ENCODE data around the gene RAB11FIP4. TPM values are rescaled to one million over a fixed set of nuclear protein-coding genes. Genes with fewer than 3 reads are reported as not detected.
A peak's percentile ranks its signal among the peaks of the same experiment; 100 is the strongest.

The RAB11FIP4 gene
- total RNA-seq, 2 experiments from 2014 or later, result 35.0 to 35.6 TPM

- Mint-ChIP-seq H3K9me3 (no peaks in the 10 kb centered on the region), H3K27me3 (peaks cover 31% of the 10 kb centered on the region), H3K4me3 (no peak overlapping the region), H3K27ac (no peak overlapping the region), H3K4me1 (ENCODE audit: low read depth) (no peaks in the 10 kb centered on the region), H3K36me3 (no peaks in the 10 kb centered on the region)
- ChIA-PET CTCF (interaction anchor here (0.8 to 3.6 kb wide), 19 partner anchors 9 to 454 kb away, joined by 3 to 39 read pairs (median 5); no protein-coding TSS in a partner anchor), POLR2A (interaction anchor here (0.9 kb wide), 1 partner anchor 320 kb away, joined by 3 read pairs; no protein-coding TSS in a partner anchor)
- intact Hi-C loops (cut with micrococcal nuclease), result loop anchor here (2.0 kb wide), 1 partner anchor 136 kb away; no protein-coding TSS in a partner anchor
- peak; percentile 57 for DNase-seq
These were observed 2.5 kb upstream of the RAB11FIP4 start for GRCh38 chr17:31388770-31389656.

- intact Hi-C loops (cut with micrococcal nuclease), result loop anchor here (2.0 kb wide), 1 partner anchor 135 kb away; no protein-coding TSS in a partner anchor
- H3K4me1 Mint-ChIP-seq (ENCODE audit: low read depth), result no peaks in the 10 kb centered on the region
- H3K27ac Mint-ChIP-seq, result no peak overlapping the region
- H3K36me3 Mint-ChIP-seq, result no peaks in the 10 kb centered on the region
- peaks cover 36% of the 10 kb centered on the region for H3K27me3 Mint-ChIP-seq
- no peak for DNase-seq
- H3K4me3 Mint-ChIP-seq, result peak overlapping the region; percentile 45
- H3K9me3 Mint-ChIP-seq, result no peaks in the 10 kb centered on the region
- ChIA-PET CTCF (interaction anchor here (0.8 to 3.6 kb wide), 19 partner anchors 8 to 453 kb away, joined by 3 to 39 read pairs (median 5); no protein-coding TSS in a partner anchor), POLR2A (interaction anchor here (0.9 kb wide), 1 partner anchor 321 kb away, joined by 3 read pairs; no protein-coding TSS in a partner anchor)
These were observed 1.7 kb upstream of the RAB11FIP4 start for GRCh38 chr17:31389657-31390381.

- Mint-ChIP-seq H3K4me1 (ENCODE audit: low read depth) (no peaks in the 10 kb centered on the region), H3K4me3 (peak overlapping the region; percentile 45), H3K27ac (no peak overlapping the region), H3K27me3 (peaks cover 41% of the 10 kb centered on the region), H3K36me3 (no peaks in the 10 kb centered on the region), H3K9me3 (no peaks in the 10 kb centered on the region)
- POLR2A ChIA-PET, result no interaction called here
- intact Hi-C loops (cut with micrococcal nuclease), result no loop called here
- CTCF ChIA-PET, result interaction anchor here (0.9 to 3.6 kb wide), 5 partner anchors 12 to 451 kb away, joined by 3 to 39 read pairs (median 7); no protein-coding TSS in a partner anchor
- peak; percentile 7 for DNase-seq
These were observed 1.1 kb upstream of the RAB11FIP4 start for GRCh38 chr17:31390426-31390747.

- CTCF ChIA-PET, result interaction anchor here (3.6 kb wide), 1 partner anchor 133 kb away, joined by 39 read pairs; no protein-coding TSS in a partner anchor
- H3K4me3 Mint-ChIP-seq, result peak overlapping the region; percentile 66
- POLR2A ChIA-PET, result no interaction called here
These were observed 553 bp upstream of the RAB11FIP4 start for GRCh38 chr17:31390748-31391495.

GRCh38 chr17:31392002-31392855 lies 754 bp downstream of the RAB11FIP4 start:
- Mint-ChIP-seq H3K4me1 (ENCODE audit: low read depth) (no peaks in the 10 kb centered on the region), H3K27me3 (peaks cover 42% of the 10 kb centered on the region), H3K36me3 (no peaks in the 10 kb centered on the region), H3K9me3 (no peaks in the 10 kb centered on the region), H3K27ac (no peak overlapping the region), H3K4me3 (peak overlapping the region; percentile 6)
- CTCF ChIA-PET, result no interaction called here
- POLR2A ChIA-PET, result no interaction called here
- peak; percentile 7 for DNase-seq
- intact Hi-C loops (cut with micrococcal nuclease), result no loop called here

More at GRCh38 chr17:31390748-31391495, 553 bp upstream of the RAB11FIP4 start:
- intact Hi-C loops (cut with micrococcal nuclease), result no loop called here
- H3K27me3 Mint-ChIP-seq, result peaks cover 42% of the 10 kb centered on the region
- peak; percentile 8 for DNase-seq
- no peaks in the 10 kb centered on the region for H3K4me1 Mint-ChIP-seq (ENCODE audit: low read depth)
- H3K9me3 Mint-ChIP-seq, result no peaks in the 10 kb centered on the region
- H3K27ac Mint-ChIP-seq, result no peak overlapping the region
- H3K36me3 Mint-ChIP-seq, result no peaks in the 10 kb centered on the region

- ChIA-PET POLR2A (no interaction called here), CTCF (interaction anchor here (0.6 kb wide), 1 partner anchor 189 kb away, joined by 3 read pairs; no protein-coding TSS in a partner anchor)
- intact Hi-C loops (cut with micrococcal nuclease), result no loop called here
- peaks cover 42% of the 10 kb centered on the region for H3K27me3 Mint-ChIP-seq
- no peak overlapping the region for H3K4me3 Mint-ChIP-seq
- no peaks in the 10 kb centered on the region for H3K36me3 Mint-ChIP-seq
- DNase-seq, result peak; percentile 9
- no peaks in the 10 kb centered on the region for H3K9me3 Mint-ChIP-seq
- H3K27ac Mint-ChIP-seq, result no peak overlapping the region
- H3K4me1 Mint-ChIP-seq (ENCODE audit: low read depth), result no peaks in the 10 kb centered on the region
These were observed 1.6 kb downstream of the RAB11FIP4 start for GRCh38 chr17:31392856-31393748.

- Mint-ChIP-seq H3K4me3 (no peak overlapping the region), H3K27ac (no peak overlapping the region), H3K4me1 (ENCODE audit: low read depth) (no peaks in the 10 kb centered on the region), H3K9me3 (no peaks in the 10 kb centered on the region), H3K36me3 (no peaks in the 10 kb centered on the region), H3K27me3 (peaks cover 44% of the 10 kb centered on the region)
- POLR2A ChIA-PET, result no interaction called here
- peak; percentile 4 for DNase-seq
- CTCF ChIA-PET, result interaction anchor here (0.6 kb wide), 1 partner anchor 189 kb away, joined by 3 read pairs; no protein-coding TSS in a partner anchor
- intact Hi-C loops (cut with micrococcal nuclease), result no loop called here
These were observed 2.3 kb downstream of the RAB11FIP4 start for GRCh38 chr17:31393749-31394146.

GRCh38 chr17:31394544-31394943 lies 3.1 kb downstream of the RAB11FIP4 start:
- Mint-ChIP-seq H3K4me1 (ENCODE audit: low read depth) (no peaks in the 10 kb centered on the region), H3K9me3 (no peaks in the 10 kb centered on the region), H3K27ac (no peak overlapping the region), H3K4me3 (no peak overlapping the region), H3K36me3 (no peaks in the 10 kb centered on the region), H3K27me3 (peaks cover 42% of the 10 kb centered on the region)
- intact Hi-C loops (cut with micrococcal nuclease), result no loop called here
- POLR2A ChIA-PET, result no interaction called here
- CTCF ChIA-PET, result no interaction called here
- DNase-seq, result peak; percentile 63

GRCh38 chr17:31397256-31397939 lies 5.9 kb downstream of the RAB11FIP4 start:
- intact Hi-C loops (cut with micrococcal nuclease), result no loop called here
- peak; percentile 3 for DNase-seq
- Mint-ChIP-seq H3K9me3 (no peaks in the 10 kb centered on the region), H3K4me3 (no peak overlapping the region), H3K27me3 (peaks cover 26% of the 10 kb centered on the region), H3K27ac (no peak overlapping the region), H3K36me3 (no peaks in the 10 kb centered on the region), H3K4me1 (ENCODE audit: low read depth) (no peaks in the 10 kb centered on the region)
- POLR2A ChIA-PET, result no interaction called here
- CTCF ChIA-PET, result interaction anchor here (1.2 to 1.4 kb wide), 2 partner anchors 8 to 127 kb away, joined by 3 to 5 read pairs; no protein-coding TSS in a partner anchor
